Activated CD4-positive, alpha-beta T cell treated with anti-CD3 and anti-CD28 coated beads, Interleukin-2, amount 50 U/mL, for 16 hours (primary cell): ENCODE data around the gene DYNLRB1.
"Not testable (repeated sequence)": the region's sequence is repeated elsewhere in the genome, so short reads cannot be mapped to it uniquely, and the experiment has no call there.

ENCODE experiments used
- DNase-seq: peaks from one replicate; pipeline ENCODE4 v3.0.0-alpha.2; 2020

Gene DYNLRB1

GRCh38 chr20:34512266-34512954 lies 3.8 kb upstream of the DYNLRB1 start:
- no peak for DNase-seq

GRCh38 chr20:34512955-34513419 lies 3.2 kb upstream of the DYNLRB1 start:
- DNase-seq: peak; percentile 15

- not testable (repeated sequence) for DNase-seq
Observed at GRCh38 chr20:34514034-34514433, 2.2 kb upstream of the DYNLRB1 start.

- no peak for DNase-seq
Observed at GRCh38 chr20:34514897-34515483, 1.2 kb upstream of the DYNLRB1 start.

GRCh38 chr20:34515484-34516246 lies 557 bp upstream of the DYNLRB1 start:
- peak; percentile 83 for DNase-seq

GRCh38 chr20:34517114-34517505 lies 888 bp downstream of the DYNLRB1 start:
- peak; percentile 37 for DNase-seq

- DNase-seq: not testable (repeated sequence)
Observed at GRCh38 chr20:34518863-34519262, 2.6 kb downstream of the DYNLRB1 start.

GRCh38 chr20:34519841-34520240 lies 3.6 kb downstream of the DYNLRB1 start:
- DNase-seq: not testable (repeated sequence)

GRCh38 chr20:34522969-34523871 lies 7.0 kb downstream of the DYNLRB1 start:
- peak; percentile 50 for DNase-seq

- DNase-seq: no peak
Observed at GRCh38 chr20:34524426-34524825, 8.2 kb downstream of the DYNLRB1 start.

GRCh38 chr20:34525342-34525708 lies 9.1 kb downstream of the DYNLRB1 start:
- no peak for DNase-seq

- no peak for DNase-seq
Observed at GRCh38 chr20:34525709-34526416, 9.6 kb downstream of the DYNLRB1 start.

GRCh38 chr20:34526466-34526865 lies 10.2 kb downstream of the DYNLRB1 start:
- no peak for DNase-seq

GRCh38 chr20:34527016-34527415 lies 10.8 kb downstream of the DYNLRB1 start:
- no peak for DNase-seq

GRCh38 chr20:34528921-34529297 lies 12.7 kb downstream of the DYNLRB1 start:
- no peak for DNase-seq

- no peak for DNase-seq
Observed at GRCh38 chr20:34529742-34530141, 13.5 kb downstream of the DYNLRB1 start.

GRCh38 chr20:34530342-34530741 lies 14.1 kb downstream of the DYNLRB1 start:
- no peak for DNase-seq

GRCh38 chr20:34531608-34532265 lies 15.5 kb downstream of the DYNLRB1 start:
- DNase-seq: no peak

- no peak for DNase-seq
Observed at GRCh38 chr20:34532320-34532719, 16.1 kb downstream of the DYNLRB1 start.

- DNase-seq: no peak
Observed at GRCh38 chr20:34532756-34533155, 16.5 kb downstream of the DYNLRB1 start.

- DNase-seq: no peak
Observed at GRCh38 chr20:34534391-34535165, 18.4 kb downstream of the DYNLRB1 start.
